Measurements from ENCODE around the gene POLR3H. TPM values are rescaled to one million over a fixed set of nuclear protein-coding genes. Genes with fewer than 3 reads are reported as not detected.

POLR3H gene
- total RNA-seq, 1 donor from 2014 or later: 29.5 TPM

DNA sequence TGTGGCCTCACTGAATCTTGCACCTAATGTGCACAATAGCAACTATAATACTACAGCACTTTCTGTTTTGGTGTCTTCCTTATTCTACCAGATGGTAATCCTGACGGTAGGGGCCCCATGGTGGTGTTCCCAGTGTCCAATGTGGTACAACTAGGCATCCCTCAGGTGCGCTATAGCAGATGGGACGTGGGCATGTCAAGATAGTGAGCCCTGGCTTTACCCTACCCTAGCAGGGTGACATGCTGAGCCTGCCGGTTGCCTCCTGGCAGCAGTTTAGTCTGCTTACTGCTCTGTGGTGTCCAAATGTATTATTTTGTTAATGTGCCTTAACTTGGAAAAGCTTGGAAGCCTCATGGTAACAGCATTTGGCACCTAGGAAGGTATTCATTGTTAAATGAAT lies 56.2 kb downstream of the POLR3H start:
- intact Hi-C loops (cut with micrococcal nuclease): no loop called here

DNA sequence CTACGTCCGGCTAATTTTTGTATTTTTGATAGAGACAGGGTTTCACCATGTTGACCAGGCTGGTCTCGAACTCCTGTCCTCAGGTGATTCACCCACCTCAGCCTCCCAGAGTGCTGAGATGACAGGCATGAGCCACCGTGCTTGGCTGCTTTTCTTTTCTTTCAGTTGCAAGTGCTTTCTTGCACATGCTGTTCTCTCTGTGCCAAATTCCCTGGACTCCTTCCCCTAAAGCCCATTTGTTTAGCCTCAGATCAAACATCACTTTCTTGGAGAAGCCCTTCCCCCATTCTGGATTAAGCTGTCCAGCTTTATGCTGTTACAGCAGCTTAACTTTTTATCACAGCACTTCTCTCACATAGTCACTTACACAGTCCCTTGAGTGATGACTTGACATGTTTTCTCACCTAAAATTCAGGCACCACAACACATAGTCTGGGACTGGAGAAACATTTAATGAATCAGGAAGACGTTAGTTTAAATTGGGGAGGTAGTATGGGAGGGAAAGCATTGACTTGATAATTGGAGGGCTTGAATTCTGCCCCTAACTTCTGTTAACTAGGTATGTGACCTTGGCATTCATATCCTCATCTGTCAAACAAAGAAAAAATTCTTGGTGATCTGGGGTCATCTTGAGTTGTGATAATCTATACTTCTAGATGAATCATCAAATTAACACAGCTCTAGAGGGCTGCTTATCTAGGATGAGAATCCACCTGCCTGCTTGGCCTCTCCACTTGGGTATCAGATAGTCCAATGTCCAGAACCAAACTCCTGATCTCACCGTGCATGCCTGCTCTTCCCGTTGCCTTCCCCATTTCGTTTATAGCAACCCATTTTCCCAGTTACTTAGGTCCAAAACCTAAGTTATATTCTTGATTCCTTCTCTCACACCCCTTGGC lies 57.0 kb downstream of the POLR3H start:
- intact Hi-C loops (cut with micrococcal nuclease): no loop called here

DNA sequence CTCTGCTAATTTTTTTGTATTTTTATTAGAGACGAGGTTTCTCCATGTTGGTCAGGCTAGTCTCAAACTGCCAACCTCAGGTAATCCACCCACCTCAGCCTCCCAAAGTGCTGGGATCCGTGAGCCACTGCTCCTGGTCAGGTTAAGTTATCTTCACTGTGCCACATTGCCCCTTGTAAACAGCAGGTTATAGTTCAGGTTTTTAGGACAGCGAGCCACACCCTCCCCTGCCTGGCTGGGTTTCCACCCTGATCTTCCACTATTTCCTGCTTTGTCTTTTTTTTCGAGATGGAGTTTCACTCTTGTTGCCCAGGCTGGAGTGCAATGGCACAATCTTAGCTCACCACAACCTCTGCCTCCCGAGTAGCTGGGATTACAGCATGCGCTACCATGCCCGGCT lies 59.2 kb downstream of the POLR3H start:
- intact Hi-C loops (cut with micrococcal nuclease): no loop called here

DNA sequence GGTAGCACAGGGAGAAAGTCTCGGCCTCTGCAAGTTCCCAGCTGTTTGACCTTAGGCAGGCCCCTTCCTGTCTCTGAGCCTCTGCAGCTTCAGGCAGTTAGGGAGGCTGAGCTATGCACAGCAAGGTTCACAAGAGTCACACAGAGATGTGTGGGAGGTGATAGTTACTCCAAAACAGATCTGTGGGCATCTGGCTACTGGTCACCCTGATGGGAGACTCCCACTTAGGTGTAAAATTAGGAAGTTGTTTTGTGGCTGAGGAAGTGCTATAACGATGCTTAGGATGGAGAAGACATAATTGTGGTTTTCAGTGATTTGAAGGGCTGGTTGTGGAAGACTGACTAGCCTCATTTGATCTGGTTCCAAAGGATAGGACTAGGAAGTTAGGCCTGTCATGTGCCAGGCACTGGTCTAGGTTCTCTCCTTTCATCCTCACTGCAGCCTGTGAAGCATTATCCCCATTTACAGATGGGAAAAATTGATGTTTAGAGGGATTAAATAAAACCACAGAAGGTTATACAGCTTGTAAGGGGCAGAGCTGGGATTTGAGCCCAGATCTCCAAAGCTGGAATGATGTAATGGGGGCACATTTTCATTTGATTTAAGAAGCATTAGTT lies 61.8 kb downstream of the POLR3H start:
- intact Hi-C loops (cut with micrococcal nuclease): no loop called here

DNA sequence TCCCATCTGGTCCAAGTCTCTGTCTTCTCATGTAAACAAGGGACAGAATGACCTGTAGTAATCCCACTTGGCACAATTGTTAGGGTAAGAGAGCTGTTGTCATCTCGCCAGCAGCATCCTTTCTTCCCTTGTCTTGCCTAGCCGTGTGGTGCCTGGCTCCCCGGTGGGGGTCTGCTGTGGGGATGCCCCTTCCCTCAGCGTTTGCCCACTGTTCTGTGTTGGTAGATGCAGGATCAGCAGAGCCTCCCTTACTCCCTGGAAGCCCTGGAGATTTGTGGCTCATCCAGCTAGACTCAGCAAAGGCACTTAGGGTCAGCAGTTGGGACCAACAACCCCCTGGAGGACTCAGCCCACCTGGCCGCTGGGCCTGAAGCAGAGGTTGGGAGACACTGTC lies 62.3 kb downstream of the POLR3H start:
- intact Hi-C loops (cut with micrococcal nuclease): no loop called here

GRCh38 chr22:41481131-41481830 lies 63.0 kb downstream of the POLR3H start:
- intact Hi-C loops (cut with micrococcal nuclease): no loop called here

DNA sequence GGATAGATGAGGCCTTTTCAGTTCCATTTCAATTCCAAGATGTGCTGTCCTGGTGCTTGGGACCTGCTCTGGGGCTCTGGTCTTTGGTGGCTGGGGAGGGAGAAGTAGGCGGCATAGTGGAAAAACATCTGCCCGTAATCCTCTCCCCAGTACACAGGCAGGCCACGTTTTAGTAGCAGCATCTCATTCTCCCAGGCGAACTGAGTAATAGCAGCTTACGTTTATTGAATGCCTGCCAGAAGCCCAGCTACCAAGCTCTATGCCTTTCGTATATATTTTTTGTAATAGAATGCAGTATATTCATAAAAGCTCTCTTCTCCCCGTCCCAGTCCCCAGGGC lies 63.9 kb downstream of the POLR3H start:
- intact Hi-C loops (cut with micrococcal nuclease): no loop called here

GRCh38 chr22:41479671-41480396 lies 64.4 kb downstream of the POLR3H start:
- intact Hi-C loops (cut with micrococcal nuclease): no loop called here

DNA sequence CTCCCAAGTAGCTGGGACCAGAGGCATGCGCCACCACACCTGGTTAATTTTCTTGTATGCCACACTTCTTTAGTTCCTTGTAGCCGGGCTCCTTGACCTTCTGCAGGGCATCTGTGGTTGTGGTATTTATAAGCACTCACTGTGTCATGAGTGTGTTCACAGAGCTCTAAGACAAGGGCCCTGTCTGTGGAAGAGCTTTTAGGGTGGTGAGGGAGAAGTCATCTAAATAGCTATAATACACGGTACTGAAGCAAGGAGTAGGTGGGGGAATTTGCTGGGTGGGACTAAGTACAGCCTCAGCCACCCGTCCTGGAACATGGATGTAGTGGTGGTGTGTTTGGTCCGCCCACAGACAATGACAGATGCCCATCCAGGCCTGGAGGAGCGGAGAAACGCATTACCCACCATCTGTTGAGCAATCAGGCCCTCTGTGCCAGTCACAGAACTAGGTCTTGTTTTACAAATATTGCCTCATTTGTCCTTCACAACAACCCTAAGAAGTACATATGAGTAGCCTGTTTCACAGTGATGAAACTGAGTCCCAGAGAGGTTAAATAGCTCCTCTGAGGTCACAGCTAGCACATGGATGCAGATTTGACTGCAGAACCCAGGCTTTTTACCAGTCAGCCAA lies 65.3 kb downstream of the POLR3H start:
- intact Hi-C loops (cut with micrococcal nuclease): no loop called here

DNA sequence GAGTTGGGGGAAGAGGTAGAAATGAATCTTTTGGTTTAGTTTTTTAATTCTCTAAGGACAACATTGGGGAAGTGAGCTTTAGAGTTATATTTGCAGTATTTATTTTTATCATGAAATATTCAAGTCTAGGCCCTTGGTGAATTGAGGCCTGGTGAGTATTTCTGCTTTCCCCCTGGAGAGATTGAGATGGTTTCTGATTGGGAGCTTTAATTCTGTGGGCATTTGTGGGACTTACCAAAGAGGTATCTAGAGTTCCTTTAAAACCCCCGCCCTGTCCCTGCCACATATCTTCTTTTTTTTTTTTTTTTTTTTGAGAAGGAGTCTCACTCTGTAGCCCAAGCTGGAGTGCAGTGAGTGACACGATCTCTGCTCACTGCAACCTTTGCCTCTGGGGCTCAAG lies 65.8 kb downstream of the POLR3H start:
- intact Hi-C loops (cut with micrococcal nuclease): no loop called here

Other genes starting within 250 kb of the POLR3H start
- gene ZC3H7B, start 242.9 kb downstream of the POLR3H start, total RNA-seq: 55.1 and 55.6 TPM in 2 replicates
- 3.0 and 3.3 TPM in 2 replicates for gene TEF, start 162.5 kb downstream of the POLR3H start, total RNA-seq
- 30.8 and 32.7 TPM in 2 replicates for gene TOB2, start 97.7 kb downstream of the POLR3H start, total RNA-seq
- 61.7 and 72.6 TPM in 2 replicates for gene PHF5A, start 75.8 kb downstream of the POLR3H start, total RNA-seq
- gene ACO2, start 75.4 kb downstream of the POLR3H start, total RNA-seq: 82.6 and 87.8 TPM in 2 replicates
- not detected in 2 replicates for gene CSDC2, start 16.5 kb upstream of the POLR3H start, total RNA-seq
- gene PMM1, start 45.4 kb upstream of the POLR3H start, total RNA-seq: 26.2 and 29.9 TPM in 2 replicates
- 46.7 and 52.1 TPM in 2 replicates for gene DESI1, start 76.6 kb upstream of the POLR3H start, total RNA-seq
- 323 and 325 TPM in 2 replicates for gene XRCC6, start 76.8 kb upstream of the POLR3H start, total RNA-seq
- gene SNU13, start 144.4 kb upstream of the POLR3H start, total RNA-seq: 200 and 215 TPM in 2 replicates
- 31.8 and 37.0 TPM in 2 replicates for gene MEI1, start 155.0 kb upstream of the POLR3H start, total RNA-seq

Data from T-helper 2 cell treated with Interferon-gamma antibody and Interleukin-4, amounts not matched to agents 100 ng/mL and 5 ng/mL, for 36 hours (primary cell).